ENCODE measurements around the gene MATCAP1.

- TF ChIP-seq MAX (IDR thresholded peaks at IDR 0.05; ENCODE audit: low read depth) (no peak), SIN3A (IDR thresholded peaks at IDR 0.05; ENCODE audit: borderline replicate concordance, low read depth, low read length) (no peak), CTCF (IDR thresholded peaks at IDR 0.05) (no peak), RFX5 (IDR thresholded peaks at IDR 0.05; ENCODE audit: low read length) (no peak), POLR2AphosphoS5 (IDR thresholded peaks at IDR 0.05; ENCODE audit: low read depth, low read length) (no peak), GABPA (IDR thresholded peaks at IDR 0.05; ENCODE audit: low read depth) (no peak), USF2 (IDR thresholded peaks at IDR 0.05; ENCODE audit: borderline replicate concordance, low read depth, low read length) (no peak), ELF1 (IDR thresholded peaks at IDR 0.05) (no peak), FOXM1 (IDR thresholded peaks at IDR 0.05; ENCODE audit: low read depth) (no peak), RAD21 (IDR thresholded peaks at IDR 0.05; ENCODE audit: low read length) (no peak), CHD2 (IDR thresholded peaks at IDR 0.05; ENCODE audit: low read length, partially characterized antibody) (no peak), EP300 (IDR thresholded peaks at IDR 0.05; ENCODE audit: borderline replicate concordance in 1 of 2, low read depth in 1 of 2, low read length in 1 of 2) (no peak)
Measured at GRCh38 chr16:67156143-67156844, 27.5 kb downstream of the MATCAP1 start.

All from SK-N-SH (cell line).